HG03432 (cell line): ENCODE data around the gene CYB5D1.

Experiments
- ATAC-seq: cut with Tn5 transposase; IDR thresholded peaks from one replicate; pipeline ENCODE4 v1.9.1; 2021; ENCODE audit warnings: mild to moderate bottlenecking, moderate library complexity; ENCODE audit not compliant: unreplicated experiment

Gene CYB5D1

DNA sequence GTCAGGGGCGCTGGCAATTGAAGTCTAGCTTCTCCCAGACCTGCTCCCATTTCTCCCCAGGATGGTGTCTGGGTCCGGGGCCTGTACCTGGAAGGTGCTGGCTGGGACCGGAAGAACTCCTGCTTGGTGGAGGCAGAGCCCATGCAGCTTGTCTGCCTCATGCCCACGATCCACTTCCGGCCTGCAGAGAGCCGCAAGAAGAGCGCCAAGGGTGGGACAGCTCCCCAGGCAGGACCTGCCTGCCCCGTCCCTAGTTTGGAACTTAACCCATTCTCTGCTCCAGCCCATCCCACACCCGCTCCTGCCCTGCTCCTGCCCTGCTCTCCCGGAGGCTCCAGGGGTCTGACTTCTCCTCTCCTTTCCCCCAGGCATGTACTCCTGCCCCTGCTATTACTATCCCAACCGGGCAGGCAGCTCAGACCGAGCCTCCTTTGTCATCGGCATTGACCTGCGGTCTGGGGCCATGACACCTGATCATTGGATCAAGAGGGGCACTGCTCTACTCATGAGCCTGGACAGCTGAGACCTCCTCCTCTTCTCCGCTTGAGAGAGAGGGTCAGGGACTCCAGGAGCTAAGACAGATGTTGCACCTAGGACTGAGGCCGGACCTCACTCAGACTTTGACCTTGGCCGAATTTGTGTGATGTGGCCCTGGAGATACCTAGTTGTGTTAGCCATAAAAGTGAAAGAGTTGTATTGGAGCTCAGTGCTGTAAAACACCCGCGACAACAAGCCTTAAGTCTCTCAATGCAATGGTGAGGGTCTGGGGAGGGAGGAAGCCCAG is 24.6 kb upstream of the CYB5D1 start:
- ATAC-seq, result no peak

DNA sequence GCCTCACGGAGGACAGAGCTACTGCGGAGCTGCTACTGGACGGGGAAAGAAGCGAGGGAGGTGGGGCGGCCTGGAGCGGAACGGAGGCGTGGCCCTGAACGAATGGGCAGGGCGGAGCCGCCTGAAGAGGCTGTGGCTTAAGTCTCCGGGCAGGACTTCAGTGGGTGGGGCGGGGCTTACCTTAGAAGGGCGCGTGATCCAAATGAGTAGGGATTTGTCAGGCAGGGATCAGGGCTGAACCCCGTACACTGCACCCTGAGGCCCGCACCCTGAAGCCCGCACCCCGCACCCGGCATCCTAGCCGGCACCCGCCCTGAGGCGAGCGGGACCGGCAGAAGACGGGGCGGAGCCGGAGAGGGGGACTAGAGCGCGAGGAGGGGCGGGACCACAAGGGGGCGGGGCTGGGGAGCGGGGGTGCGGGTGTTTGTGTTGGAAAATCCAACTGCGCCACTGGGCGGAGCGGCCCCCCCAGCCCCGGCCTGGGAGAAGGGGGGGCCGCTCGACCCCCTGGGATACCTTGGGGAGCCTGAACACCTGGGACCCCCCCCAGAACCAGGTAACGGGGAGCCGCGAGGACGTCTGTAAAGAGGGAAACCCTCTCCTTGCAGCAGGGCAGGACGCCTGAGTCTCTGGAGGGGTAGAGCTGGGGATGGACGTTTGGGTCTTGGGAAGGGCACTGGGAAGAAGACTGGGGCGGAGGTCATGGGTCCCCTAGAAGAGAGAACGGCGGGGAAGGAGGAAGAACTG is 23.8 kb upstream of the CYB5D1 start, which contains the start of gene KDM6B:
KDM6B (plus strand) TSS at position 423 of the 747 bp plus-strand sequence. CDS start 11,338 bp downstream, outside the sequence.
- peak; percentile 42 for ATAC-seq

DNA sequence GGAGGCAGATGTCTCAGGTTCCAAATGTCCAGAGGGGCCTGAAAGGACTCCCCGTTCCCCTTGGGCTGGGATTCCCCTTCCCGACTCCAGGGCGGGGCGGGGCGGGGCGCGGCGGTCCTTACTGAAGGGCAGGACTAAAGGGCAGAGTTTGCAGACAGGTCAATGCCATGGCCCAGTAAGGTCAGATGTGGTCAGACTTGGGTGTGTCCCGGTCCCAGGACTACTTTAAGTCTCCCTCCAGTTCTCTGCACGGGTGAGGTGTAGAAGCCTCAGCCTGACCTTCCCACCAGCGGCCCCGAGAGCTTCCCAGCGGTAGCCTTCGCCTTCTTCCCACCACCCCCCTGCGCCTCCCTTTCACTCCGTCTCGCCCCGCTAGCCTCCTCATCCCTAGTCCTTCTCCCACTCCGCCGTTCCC is 23.3 kb upstream of the CYB5D1 start:
- peak; percentile 3 for ATAC-seq

DNA sequence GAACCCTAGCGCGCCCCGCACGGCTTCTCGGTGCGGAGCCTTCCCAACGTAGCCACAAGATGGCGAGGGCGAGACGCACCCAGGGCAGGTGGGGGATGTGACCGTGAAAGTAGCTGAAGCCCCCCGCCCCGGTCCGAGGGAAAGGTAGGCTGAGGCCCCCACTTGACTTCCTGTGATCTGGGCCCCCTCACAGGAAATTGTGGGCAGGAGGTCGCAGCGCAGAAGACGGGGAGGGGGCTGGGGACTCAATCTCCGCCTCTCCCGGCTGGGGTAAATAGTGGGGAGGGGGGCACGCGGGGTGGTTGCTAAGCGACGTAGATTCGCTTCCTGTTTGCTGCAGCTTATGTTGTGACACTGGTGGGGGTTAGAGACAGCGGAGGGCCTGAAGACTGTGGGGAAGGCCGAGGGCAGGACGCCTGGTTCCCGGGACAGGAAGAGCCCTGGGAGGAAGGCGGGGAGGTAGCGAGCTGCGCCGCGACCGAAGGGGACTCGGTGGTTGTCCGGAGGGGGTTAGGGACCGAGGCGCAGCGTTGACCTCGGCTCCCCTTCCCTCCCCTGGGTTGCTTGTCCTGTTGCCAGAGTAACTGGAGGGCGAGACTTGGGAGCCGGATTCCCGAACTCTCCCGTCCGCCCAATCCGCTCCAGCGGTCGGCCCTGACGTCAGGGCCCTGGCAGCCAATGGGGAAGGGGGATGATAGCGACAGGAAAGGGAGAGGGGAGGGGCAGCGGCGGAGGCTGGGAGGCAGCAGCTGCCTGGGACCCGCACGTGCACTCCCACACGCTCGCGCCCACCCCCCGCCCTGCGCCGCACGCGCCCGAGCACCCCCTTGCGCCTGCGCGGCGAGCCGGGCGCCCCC is 22.6 kb upstream of the CYB5D1 start:
- ATAC-seq, result peak; percentile 46

DNA sequence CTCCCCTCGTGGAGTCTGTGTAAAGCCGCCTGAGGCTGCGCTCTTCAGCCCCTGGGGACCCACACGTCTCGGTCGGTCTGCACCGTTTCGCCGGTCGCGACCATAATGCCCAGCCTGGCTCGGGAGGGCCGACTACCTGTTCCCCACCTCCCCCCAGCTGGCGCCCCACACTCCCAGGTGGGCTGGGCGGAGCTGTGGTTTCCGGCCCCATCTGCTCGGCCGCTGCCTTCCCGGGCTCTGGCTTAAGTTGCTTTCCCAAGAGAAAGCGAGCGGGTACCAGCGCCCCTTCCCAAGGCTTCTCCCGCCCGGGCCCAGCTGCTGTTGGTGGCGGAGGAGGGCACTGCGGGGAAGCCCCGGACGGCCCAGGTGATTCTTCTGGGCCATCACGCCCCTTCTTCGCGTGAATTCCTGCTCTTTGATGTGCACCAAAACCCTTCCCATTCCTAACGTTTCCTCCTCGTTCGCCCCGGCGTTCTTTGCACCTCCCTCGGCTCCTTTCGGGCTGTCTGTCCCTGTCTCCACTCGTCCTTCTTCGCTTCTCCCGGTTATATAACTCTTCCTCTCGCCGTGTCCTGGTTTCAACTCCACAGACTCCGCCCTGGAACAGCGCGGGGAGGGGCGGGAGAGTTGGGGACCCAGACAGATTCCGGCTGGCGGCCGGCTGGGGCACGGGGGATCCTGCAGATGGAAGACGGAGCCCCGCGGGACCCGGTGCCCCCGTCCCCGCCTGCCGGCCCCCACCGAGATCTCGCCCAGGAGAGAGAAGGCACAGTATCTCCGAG is 21.8 kb upstream of the CYB5D1 start:
- peak; percentile 37 for ATAC-seq

DNA sequence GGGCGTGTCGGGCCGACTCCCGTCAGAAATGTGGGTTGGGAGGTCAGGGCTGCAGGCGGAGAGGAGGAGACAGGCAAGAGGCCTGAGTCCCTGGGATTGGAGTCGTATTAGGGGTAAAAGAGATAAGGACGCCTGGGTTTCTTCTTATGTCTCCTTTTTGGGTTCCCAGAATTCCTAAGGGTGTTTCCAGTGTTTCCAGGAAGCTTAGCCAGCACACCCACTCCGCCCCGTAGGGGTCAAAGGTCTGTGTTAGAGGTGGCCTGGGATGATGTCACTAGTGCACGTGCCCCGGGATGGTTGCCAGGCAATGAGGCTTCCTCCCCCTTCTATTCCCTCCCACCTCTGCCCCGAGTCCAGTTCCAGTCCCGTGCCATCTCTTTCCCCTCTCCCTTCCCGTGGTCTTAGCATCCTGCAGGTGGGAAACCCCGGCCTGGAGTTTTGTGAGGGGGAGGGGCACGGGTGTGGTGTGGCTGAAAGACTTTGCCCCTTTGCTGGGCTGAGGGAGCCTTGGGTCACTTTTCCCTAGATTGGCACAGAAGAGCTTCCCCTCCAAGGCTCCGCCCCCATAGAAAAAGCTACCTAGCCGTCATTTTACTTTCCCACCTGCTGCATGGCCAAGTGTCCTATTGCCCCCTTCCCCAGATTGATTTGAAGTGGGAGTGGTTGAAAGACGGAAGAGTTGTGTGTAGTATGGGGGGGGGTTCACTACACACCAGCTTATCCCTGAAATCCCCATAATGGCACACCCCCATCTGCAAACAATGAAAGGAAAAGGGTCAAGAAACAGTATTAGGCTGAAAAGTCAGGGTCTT is 21.0 kb upstream of the CYB5D1 start:
- ATAC-seq, result no peak

DNA sequence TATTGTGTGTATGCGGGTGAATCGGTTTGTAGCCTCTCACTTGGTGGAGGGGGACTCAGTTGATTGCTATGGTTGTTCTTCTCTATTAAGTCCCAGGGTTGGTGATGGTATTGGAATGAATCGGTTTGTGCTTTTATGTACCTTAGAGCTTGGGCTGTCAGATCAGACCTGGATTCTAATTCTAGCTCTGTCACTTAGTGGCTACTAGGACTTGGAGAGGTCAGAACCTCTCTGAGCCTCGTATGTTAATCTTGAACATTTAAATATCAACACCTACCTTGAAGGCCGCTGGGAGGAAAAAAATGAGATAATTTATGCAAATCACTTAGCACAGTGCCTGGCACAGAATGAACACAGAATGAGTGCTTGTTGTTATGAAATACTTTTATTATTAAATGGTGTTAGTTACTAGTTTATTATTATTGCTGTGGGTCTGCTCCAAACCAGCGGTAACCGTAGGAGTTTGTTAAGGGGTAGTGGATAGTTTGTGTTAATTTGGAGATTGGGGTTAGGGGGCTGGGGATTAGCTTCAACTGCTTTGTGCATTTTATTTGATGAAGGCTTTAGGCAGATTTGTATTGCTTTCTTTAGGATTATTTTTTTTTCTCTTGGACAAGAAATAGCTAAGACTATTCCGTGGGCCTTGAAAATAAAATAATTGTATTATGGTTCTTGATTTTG is 20.3 kb upstream of the CYB5D1 start:
- no peak for ATAC-seq

DNA sequence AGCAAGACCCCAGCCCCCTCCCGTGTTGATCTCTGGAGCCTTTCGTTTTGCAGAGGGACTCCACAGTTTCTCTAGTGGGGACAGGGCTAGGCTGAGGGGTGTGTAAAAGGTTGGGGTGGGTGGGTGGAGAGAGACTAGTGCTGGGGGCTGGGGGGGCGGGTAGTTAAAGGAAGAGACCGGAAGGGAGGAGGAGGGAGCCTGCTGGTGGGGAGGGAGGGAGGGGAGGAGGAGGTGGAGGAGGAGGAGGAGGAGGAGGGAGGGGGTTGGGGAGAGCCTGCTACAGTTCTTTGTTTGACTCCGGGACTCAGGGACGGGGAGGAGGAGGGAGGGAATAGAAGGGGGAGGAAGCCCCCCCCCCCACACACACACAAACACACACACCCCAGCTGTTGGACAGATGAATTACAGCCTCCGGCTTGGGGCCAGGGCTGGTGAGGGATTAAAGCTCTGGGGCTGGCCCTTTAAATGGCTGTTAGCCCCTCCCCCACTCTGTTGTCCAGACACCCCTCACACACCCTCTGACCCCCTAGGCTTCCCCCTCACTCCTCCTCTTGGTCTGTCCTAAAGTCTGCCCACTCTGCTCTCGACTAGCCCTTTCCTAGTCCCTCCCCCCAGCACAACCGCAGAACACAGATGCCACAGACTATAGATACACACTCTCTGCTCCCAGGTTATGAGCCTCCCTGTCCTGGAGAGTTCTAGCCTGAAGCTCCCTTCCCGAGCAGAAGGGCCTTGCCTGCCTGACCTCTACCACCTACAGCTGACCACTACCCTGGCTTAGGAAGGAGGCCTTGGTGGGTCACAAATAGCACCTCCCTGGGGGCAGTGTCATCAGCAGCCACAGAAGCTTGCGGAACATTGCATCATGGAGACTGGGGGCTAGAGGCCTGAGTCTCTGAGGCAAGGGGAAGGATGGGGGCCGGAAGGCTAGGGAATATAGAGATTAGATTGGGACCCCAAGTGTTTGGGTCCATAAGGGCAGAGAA is 19.4 kb upstream of the CYB5D1 start:
- ATAC-seq, result no peak

DNA sequence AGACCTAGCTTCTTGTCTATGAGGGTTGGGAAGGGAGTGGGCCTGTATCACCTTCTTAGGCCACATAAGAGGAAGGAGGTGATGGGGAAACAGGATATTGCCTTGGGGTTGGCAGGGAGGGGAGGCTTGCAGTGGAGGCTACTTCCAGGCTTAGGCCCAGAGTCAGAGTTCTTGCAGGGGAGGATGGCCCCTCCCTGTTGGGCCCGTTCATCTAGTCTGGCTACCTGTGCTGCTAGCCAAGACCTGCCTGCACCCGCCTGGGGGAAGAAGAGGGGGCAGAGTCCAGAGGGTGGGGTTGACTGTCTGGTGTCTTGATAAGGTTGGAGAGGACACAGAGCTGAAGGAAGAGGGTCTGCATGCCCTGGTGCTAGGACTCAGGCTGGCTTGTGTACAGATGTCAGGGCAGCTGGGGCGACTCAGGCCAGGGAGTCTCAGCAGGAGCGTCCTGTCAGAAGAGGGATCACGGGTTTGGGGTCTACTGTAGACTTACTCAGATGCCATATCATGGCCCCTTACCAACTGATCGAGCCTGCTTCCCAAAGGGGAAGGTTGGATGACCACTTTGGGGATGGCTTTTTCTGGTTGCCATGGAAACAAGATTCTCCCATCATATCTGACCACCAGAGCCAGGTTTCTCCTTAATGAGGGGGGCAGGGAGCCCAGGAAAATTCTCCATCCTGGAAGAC is 18.5 kb upstream of the CYB5D1 start:
- no peak for ATAC-seq

DNA sequence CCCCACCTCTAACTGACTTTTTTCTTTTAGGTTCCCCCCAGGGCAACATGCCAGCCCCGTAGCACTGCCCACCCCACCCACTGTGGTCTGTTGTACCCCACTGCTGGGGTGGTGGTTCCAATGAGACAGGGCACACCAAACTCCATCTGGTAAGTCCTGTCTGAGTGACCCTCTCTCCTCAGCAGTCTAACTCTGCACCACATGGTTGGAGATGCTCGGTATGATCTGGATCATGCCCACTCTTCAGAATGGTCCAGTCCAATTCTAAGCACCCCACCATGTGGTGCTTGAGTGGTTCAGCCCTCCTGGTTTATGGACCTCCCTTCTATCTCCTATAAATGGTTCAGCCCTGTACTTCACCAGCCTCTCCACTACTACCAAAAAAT is 17.9 kb upstream of the CYB5D1 start:
- no peak for ATAC-seq

DNA sequence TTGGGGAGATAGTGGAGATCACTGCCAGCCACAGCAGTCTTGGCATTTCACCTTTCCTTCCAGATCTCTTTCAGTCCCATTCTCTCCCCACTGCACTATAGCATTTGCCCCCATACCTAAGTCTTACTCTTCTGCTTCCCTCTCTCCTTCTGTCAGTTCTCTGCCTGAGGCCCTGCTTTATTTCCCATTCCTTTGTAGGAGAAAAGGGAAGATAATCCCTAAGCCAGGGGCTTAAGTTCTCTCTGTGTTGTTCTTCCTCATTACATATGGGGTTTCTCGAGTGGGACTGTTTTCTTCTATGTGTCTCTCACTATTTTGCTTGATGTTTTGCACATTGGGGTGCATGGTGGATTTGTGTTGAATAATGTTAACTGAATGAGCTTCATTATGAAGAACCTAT is 17.4 kb upstream of the CYB5D1 start:
- ATAC-seq, result no peak

DNA sequence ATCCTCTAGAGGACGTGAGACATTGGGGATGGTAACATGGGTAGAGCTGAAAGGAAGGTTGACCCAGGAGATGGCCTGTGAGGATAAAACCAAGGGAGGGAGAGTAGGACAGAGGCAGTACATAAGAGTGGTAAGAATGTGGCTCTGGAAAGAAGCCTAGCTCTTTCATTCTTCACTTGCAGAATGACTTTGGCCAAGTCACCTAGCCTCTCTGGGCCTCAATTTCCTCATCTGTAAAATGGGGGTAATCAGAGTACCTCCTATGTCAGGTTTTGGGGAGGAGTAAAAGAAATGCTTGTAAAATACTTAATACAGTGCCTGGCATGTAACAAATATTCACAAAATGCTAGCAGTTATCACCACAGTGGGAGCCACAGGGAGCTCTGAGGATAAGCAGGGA is 16.9 kb upstream of the CYB5D1 start:
- no peak for ATAC-seq

DNA sequence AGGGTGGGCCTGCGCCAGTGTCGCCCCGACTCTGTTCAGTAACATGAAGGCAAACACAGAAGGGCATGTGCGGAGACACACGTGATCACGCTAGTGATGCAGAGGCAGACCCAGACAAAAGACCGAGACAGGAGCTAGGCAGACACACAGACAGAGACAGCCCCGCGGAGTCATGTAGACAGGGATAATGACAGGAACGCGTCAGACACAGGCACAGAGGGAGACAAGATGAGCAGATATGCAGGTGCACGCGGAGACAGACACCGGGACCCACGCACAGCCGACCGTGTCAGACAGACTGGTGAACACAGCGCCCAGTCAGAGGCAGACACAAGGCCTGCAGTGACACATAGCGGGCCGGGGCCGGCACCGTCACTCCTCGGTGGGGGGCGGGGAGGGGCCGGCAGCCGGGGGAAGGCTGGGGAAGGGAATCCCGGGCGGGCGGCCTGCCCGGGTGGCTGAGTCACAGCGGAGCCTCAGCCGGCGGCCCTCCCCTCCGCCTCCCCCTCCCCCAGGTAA is 16.3 kb upstream of the CYB5D1 start:
- peak; percentile 13 for ATAC-seq

DNA sequence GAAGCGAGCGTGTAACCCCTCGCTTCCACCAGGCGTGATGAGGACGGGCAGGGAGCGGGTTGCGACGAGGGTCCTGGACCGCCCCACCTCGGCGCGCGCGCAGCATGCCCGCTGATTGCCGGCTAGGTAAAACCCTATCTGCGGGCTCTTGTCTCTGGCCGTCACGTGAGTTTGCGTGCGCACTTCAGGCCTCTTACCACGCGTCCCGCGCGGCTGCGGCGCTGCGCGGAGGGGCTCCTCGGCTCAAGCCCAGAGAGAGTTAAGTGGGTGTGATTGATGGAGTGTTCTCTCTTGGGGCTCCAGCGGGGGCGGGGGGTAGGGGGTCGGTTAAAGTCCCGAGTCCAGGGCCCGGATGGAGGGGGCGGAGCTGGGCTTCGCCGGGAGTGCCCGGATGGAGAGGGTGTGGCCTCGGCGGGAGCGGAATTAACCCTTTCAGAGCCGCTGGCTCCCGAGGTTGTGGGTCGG is 15.9 kb upstream of the CYB5D1 start:
- peak; percentile 28 for ATAC-seq

DNA sequence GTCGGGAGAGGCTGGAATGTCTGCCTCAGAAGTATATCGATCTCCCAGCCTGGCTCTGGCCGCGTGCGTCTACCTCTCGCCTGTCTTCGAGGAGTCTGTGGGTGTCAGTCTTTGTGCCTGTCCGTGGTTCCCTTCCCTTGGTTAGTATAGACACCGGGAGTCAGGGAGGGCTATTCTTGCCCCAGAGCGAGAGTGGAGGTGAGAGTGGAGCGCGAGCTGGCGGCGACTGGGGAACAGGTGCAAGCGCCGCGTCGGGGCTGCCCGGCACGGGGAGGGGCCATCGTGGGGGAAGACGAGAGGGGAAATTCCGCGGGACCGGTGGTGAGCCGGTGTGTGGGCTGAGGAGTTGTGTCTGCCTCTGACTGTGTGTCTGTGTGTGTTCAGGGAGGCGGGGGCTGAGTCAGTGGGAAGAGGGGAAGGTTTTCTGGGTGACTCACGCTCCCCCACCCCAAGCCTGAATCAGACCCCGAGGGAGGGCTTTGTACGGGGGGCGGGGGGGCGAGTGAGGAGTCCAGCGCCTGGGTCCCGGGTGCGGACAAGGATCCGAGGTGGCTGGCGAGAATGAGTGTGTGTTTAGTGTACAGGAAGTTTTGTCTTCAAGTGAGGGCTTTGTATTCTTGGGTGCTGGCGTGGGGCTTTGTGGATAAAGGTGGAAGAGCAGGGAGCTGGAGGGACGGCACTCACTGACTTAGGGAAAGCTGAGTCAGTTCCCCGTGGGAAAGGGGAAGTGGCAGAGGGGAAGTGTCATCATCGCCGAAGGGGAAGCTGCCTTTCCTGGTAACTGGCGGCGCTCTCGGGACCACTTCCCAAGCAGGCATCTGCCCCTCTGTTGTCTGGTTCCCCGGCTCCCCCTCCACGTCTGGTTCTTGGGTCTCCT is 15.2 kb upstream of the CYB5D1 start:
- ATAC-seq, result peak; percentile 31

DNA sequence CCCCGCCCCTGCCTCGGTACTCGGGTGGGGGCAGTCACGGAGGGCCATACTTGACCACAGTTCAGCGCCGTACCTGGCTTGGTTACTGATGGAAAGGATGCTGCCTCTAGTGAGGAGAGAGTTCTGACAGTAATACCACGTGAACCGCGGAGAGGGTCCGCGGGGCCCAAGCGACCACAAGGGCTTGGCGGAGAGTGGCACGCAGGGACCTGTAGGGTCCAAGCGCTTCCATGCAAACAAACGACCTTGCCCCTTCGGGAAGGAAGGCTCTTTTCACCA is 14.6 kb upstream of the CYB5D1 start:
- ATAC-seq, result no peak
